Measurements from ENCODE around the gene SOX5.

DNA sequence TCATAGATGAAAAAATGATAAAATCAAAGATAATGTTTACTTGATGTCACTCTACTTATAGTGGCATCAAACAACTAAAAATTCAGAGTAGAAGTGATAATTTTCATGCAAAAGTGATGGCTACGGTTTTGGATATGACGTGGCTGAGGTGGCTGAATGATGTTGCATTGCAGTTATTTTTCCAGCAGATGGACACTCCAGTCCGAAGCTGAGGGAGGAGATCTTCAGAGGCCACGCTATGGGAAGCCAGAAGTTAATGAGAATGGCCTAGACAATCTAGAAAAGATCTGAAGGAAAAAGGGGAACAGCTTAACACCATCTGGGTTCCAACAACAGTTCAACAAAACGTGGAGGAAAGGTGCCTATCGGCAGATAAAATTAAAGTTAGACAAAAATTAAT, 279.8 kb downstream of the SOX5 start:
- TF ChIP-seq EZH2 (IDR thresholded peaks at IDR 0.05), result no peak
- no peak for TF ChIP-seq JUND (IDR thresholded peaks at IDR 0.05)
- no peak for TF ChIP-seq EZH2phosphoT487 (IDR thresholded peaks at IDR 0.05; ENCODE audit: borderline replicate concordance)
- TF ChIP-seq ELF1 (IDR thresholded peaks at IDR 0.05; ENCODE audit: borderline replicate concordance, low read depth), result no peak
- TF ChIP-seq POLR2A (IDR thresholded peaks at IDR 0.05; ENCODE audit: borderline replicate concordance, extremely low read depth, insufficient read depth, insufficient read length), result no peak
- no peak for TF ChIP-seq TCF7L2 (IDR thresholded peaks at IDR 0.05; ENCODE audit: borderline replicate concordance, extremely low read depth, insufficient read depth, insufficient read length)
- TF ChIP-seq, protein P1, sequence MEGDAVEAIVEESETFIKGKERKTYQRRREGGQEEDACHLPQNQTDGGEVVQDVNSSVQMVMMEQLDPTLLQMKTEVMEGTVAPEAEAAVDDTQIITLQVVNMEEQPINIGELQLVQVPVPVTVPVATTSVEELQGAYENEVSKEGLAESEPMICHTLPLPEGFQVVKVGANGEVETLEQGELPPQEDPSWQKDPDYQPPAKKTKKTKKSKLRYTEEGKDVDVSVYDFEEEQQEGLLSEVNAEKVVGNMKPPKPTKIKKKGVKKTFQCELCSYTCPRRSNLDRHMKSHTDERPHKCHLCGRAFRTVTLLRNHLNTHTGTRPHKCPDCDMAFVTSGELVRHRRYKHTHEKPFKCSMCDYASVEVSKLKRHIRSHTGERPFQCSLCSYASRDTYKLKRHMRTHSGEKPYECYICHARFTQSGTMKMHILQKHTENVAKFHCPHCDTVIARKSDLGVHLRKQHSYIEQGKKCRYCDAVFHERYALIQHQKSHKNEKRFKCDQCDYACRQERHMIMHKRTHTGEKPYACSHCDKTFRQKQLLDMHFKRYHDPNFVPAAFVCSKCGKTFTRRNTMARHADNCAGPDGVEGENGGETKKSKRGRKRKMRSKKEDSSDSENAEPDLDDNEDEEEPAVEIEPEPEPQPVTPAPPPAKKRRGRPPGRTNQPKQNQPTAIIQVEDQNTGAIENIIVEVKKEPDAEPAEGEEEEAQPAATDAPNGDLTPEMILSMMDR (IDR thresholded peaks at IDR 0.05 in 2 of 3, conservative IDR thresholded peaks at IDR 0.05 in 1 of 3; ENCODE audit: borderline replicate concordance in 1 of 3, insufficient read depth in 1 of 3, low read depth in 2 of 3, low read length in 2 of 3), result no peak
- TF ChIP-seq POLR2AphosphoS5 (IDR thresholded peaks at IDR 0.05; ENCODE audit: low read depth, low read length), result no peak
- TF ChIP-seq MAX (IDR thresholded peaks at IDR 0.05), result no peak
- TF ChIP-seq REST (IDR thresholded peaks at IDR 0.05; ENCODE audit: low read depth), result no peak
- no peak for TF ChIP-seq ZBTB33 (IDR thresholded peaks at IDR 0.05; ENCODE audit: extremely low read depth, insufficient replicate concordance, low read length)
